ENCODE data around the gene DSC1.

DNA sequence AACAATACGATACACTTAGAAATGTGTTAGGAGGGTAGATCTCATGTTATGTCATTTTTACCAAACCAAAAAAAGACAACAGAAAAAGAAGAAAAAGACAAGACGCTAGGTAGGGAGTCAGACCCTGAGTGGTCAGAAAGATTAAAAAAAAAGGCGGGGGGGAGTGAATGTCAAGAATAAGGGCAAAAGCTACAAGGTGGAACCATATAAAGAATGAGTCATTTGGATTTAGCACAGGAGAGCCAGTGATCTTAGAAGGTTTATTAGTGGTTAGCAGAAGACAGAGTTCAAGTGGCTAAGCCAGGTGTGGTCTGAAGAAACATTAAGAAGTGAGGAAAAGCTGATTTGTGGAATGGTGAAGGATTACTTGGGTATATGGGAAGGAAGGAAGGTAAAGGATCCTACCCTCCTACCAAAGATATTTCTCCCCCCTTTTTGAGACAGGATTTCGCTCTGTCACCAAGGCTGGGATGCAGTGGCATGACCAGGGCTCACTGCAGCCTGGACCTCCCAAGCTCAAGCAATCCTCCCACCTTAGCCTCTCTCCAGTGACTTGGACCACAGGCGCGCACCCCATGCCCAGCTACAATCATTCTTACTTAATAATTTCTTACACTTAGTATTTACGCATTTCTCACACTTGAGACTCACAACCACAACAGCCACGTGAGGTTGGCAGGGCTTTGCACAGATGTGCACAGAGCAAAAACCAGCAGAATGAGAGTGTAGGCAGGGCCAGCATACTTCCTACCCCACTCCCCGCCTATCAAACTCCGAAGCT, 63.0 kb downstream of the DSC1 start:
- TF ChIP-seq CTCF (IDR thresholded peaks at IDR 0.05) (no peak), POLR2A (IDR thresholded peaks at IDR 0.05) (no peak)
